ENCODE results near the gene TNIK. TPM values are rescaled to one million over a fixed set of nuclear protein-coding genes. Genes with fewer than 3 reads are reported as not detected.

The TNIK gene
- total RNA-seq, 1 donor from 2014 or later: 1.1 TPM

- FAIRE-seq: no peak
- H3K4me3 ChIP-seq (ENCODE audit: low read depth, low read length): no peak overlapping the region
- H3K36me3 ChIP-seq (ENCODE audit: control insufficient read depth, insufficient read depth, low read length): no peaks in the 10 kb centered on the region
- DNase-seq (ENCODE audit: low read depth): no peak
- no peaks in the 10 kb centered on the region for H3K27me3 ChIP-seq (ENCODE audit: control insufficient read depth, insufficient read depth, low read length)
- no peak for TF ChIP-seq CTCF (IDR thresholded peaks at IDR 0.05; ENCODE audit: insufficient read depth, low read length, severe bottlenecking)
Measured at GRCh38 chr3:171234298-171235010, 225.8 kb downstream of the TNIK start.

GRCh38 chr3:171231361-171231760 lies 228.8 kb downstream of the TNIK start:
- Histone ChIP-seq H3K36me3 (ENCODE audit: control insufficient read depth, insufficient read depth, low read length) (no peaks in the 10 kb centered on the region), H3K4me3 (ENCODE audit: low read depth, low read length) (no peak overlapping the region), H3K27me3 (ENCODE audit: control insufficient read depth, insufficient read depth, low read length) (no peaks in the 10 kb centered on the region)
- no peak for FAIRE-seq
- no peak for TF ChIP-seq CTCF (IDR thresholded peaks at IDR 0.05; ENCODE audit: insufficient read depth, low read length, severe bottlenecking)
- peak; percentile 49 for DNase-seq (ENCODE audit: low read depth)

- DNase-seq (ENCODE audit: low read depth): peak; percentile 70
- Histone ChIP-seq H3K27me3 (ENCODE audit: control insufficient read depth, insufficient read depth, low read length) (no peaks in the 10 kb centered on the region), H3K4me3 (ENCODE audit: low read depth, low read length) (no peak overlapping the region), H3K36me3 (ENCODE audit: control insufficient read depth, insufficient read depth, low read length) (no peaks in the 10 kb centered on the region)
- no peak for TF ChIP-seq CTCF (IDR thresholded peaks at IDR 0.05; ENCODE audit: insufficient read depth, low read length, severe bottlenecking)
- FAIRE-seq: no peak
Measured at GRCh38 chr3:171230865-171231264, 229.3 kb downstream of the TNIK start.

- FAIRE-seq (no peak), DNase-seq (ENCODE audit: low read depth) (no peak)
- no peak overlapping the region for H3K4me3 ChIP-seq (ENCODE audit: low read depth, low read length)
- H3K36me3 ChIP-seq (ENCODE audit: control insufficient read depth, insufficient read depth, low read length): no peaks in the 10 kb centered on the region
- no peak for TF ChIP-seq CTCF (IDR thresholded peaks at IDR 0.05; ENCODE audit: insufficient read depth, low read length, severe bottlenecking)
- H3K27me3 ChIP-seq (ENCODE audit: control insufficient read depth, insufficient read depth, low read length): no peaks in the 10 kb centered on the region
Measured at GRCh38 chr3:171229173-171229572, 231.0 kb downstream of the TNIK start.

DNA sequence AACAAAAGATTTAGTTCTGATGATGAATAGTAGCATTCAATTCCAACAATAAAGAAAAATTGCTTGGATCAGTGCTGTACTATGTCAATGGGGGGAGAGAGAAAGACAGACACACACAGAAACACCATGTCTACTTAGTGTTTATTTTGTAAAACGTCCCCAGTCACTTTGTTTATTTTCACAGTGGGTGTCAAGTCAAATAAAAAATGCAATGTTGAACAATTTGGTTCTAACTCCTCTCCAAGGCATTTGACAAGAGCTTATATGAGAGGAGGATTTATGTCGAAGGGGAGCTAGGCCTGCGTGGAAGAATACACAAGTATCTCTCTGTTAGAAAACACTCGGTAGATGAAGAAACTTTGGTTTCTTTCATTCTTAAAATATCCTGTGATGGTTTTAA lies 232.0 kb downstream of the TNIK start:
- no peak overlapping the region for H3K4me3 ChIP-seq (ENCODE audit: low read depth, low read length)
- DNase-seq (ENCODE audit: low read depth): no peak
- H3K27me3 ChIP-seq (ENCODE audit: control insufficient read depth, insufficient read depth, low read length): no peaks in the 10 kb centered on the region
- no peak for FAIRE-seq
- TF ChIP-seq CTCF (IDR thresholded peaks at IDR 0.05; ENCODE audit: insufficient read depth, low read length, severe bottlenecking): no peak
- H3K36me3 ChIP-seq (ENCODE audit: control insufficient read depth, insufficient read depth, low read length): no peaks in the 10 kb centered on the region

DNA sequence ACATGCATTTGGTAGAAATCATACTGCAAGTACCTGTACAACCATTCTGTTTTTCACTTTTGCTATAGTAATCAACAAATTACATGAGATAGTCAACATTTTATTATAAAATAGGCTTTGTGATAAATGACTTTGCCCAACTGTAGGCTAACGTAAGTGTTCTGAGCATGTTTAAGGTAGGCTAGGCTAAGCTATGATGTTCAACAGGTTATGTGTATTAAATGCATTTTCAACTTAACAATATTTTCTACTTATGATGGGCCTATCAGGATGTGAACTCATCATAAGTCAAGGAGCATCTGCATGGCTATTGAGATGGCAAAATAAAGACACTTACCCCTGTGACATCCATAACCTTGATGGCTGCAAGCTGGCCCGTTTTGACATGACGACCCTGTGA lies 232.4 kb downstream of the TNIK start:
- no peak for FAIRE-seq
- H3K27me3 ChIP-seq (ENCODE audit: control insufficient read depth, insufficient read depth, low read length): no peaks in the 10 kb centered on the region
- no peak overlapping the region for H3K4me3 ChIP-seq (ENCODE audit: low read depth, low read length)
- TF ChIP-seq CTCF (IDR thresholded peaks at IDR 0.05; ENCODE audit: insufficient read depth, low read length, severe bottlenecking): no peak
- no peak for DNase-seq (ENCODE audit: low read depth)
- H3K36me3 ChIP-seq (ENCODE audit: control insufficient read depth, insufficient read depth, low read length): no peaks in the 10 kb centered on the region
